Measurements from ENCODE around the gene AJAP1. TPM values are rescaled to one million over a fixed set of nuclear protein-coding genes. Genes with fewer than 3 reads are reported as not detected.
A peak's percentile ranks its signal among the peaks of the same experiment; 100 is the strongest.

AJAP1 gene
- total and polyA plus RNA-seq, 2 experiments from 2014 or later, result 0.13 to 0.64 TPM

DNA sequence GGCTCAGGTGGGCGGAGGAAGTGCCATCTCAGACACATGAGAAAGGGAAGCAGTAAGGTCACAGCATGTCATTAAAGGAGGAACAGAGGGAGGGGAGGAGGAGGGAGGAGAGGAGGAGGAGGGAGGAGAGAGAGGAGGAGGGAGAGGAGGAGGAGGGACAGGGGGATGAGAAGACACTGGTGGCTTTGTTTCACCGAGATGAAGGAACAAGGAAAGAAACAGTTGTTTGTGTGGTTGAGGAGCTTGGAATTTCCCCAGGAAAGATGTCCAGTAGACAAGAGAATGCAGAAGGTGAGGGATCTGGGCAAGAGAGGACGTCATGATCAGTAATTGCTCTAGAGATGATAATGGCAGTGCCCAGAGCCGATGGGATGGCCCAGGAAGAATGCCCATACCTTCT is 97.7 kb downstream of the AJAP1 start:
- Histone ChIP-seq H3K4me3 (no peak overlapping the region), H3K79me2 (no peaks in the 10 kb centered on the region), H3K9me2 (replicated peaks; ENCODE audit: insufficient read depth) (no peaks in the 10 kb centered on the region), H3K4me2 (no peak overlapping the region), H4K20me1 (ENCODE audit: insufficient read depth, poor library complexity, severe bottlenecking) (no peaks in the 10 kb centered on the region), H3K27me3 (no peaks in the 10 kb centered on the region), H3K9me3 (ENCODE audit: low read depth) (no peaks in the 10 kb centered on the region), H3K36me3 (replicated peaks; ENCODE audit: insufficient read depth, low read depth) (no peaks in the 10 kb centered on the region), H2AFZ (no peak overlapping the region), H3K27ac (no peak overlapping the region), H3K4me1 (ENCODE audit: insufficient read depth) (no peaks in the 10 kb centered on the region)
- 74% methylated on average over 4 of the region's 4 CpGs for WGBS (ENCODE audit: low lambda C conversion rate, missing lambda C conversion rate)
- TF ChIP-seq, protein P1, sequence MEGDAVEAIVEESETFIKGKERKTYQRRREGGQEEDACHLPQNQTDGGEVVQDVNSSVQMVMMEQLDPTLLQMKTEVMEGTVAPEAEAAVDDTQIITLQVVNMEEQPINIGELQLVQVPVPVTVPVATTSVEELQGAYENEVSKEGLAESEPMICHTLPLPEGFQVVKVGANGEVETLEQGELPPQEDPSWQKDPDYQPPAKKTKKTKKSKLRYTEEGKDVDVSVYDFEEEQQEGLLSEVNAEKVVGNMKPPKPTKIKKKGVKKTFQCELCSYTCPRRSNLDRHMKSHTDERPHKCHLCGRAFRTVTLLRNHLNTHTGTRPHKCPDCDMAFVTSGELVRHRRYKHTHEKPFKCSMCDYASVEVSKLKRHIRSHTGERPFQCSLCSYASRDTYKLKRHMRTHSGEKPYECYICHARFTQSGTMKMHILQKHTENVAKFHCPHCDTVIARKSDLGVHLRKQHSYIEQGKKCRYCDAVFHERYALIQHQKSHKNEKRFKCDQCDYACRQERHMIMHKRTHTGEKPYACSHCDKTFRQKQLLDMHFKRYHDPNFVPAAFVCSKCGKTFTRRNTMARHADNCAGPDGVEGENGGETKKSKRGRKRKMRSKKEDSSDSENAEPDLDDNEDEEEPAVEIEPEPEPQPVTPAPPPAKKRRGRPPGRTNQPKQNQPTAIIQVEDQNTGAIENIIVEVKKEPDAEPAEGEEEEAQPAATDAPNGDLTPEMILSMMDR (IDR thresholded peaks at IDR 0.05; ENCODE audit: poor library complexity), result no peak
- TF ChIP-seq EZH2phosphoT487 (IDR thresholded peaks at IDR 0.05; ENCODE audit: low read depth, severe bottlenecking, unreplicated experiment) (no peak), EZH2 (IDR thresholded peaks at IDR 0.05; ENCODE audit: borderline replicate concordance) (no peak)
- no peak for DNase-seq (ENCODE audit: low spot score)

- Histone ChIP-seq H3K4me1 (ENCODE audit: insufficient read depth) (no peaks in the 10 kb centered on the region), H3K9me3 (ENCODE audit: low read depth) (no peaks in the 10 kb centered on the region), H3K27ac (no peak overlapping the region), H3K36me3 (replicated peaks; ENCODE audit: insufficient read depth, low read depth) (no peaks in the 10 kb centered on the region), H3K27me3 (no peaks in the 10 kb centered on the region), H3K9me2 (replicated peaks; ENCODE audit: insufficient read depth) (no peaks in the 10 kb centered on the region), H3K79me2 (no peaks in the 10 kb centered on the region), H3K4me3 (no peak overlapping the region), H4K20me1 (ENCODE audit: insufficient read depth, poor library complexity, severe bottlenecking) (no peaks in the 10 kb centered on the region), H2AFZ (no peak overlapping the region), H3K4me2 (no peak overlapping the region)
- no peak for TF ChIP-seq EZH2phosphoT487 (IDR thresholded peaks at IDR 0.05; ENCODE audit: low read depth, severe bottlenecking, unreplicated experiment)
- no peak for TF ChIP-seq EZH2 (IDR thresholded peaks at IDR 0.05; ENCODE audit: borderline replicate concordance)
- TF ChIP-seq, protein P1 (IDR thresholded peaks at IDR 0.05; ENCODE audit: poor library complexity), result no peak
- 54% methylated on average over 2 of the region's 2 CpGs for WGBS (ENCODE audit: low lambda C conversion rate, missing lambda C conversion rate)
- DNase-seq (ENCODE audit: low spot score), result no peak
Observed at GRCh38 chr1:4754816-4755215, 100.4 kb downstream of the AJAP1 start.

DNA sequence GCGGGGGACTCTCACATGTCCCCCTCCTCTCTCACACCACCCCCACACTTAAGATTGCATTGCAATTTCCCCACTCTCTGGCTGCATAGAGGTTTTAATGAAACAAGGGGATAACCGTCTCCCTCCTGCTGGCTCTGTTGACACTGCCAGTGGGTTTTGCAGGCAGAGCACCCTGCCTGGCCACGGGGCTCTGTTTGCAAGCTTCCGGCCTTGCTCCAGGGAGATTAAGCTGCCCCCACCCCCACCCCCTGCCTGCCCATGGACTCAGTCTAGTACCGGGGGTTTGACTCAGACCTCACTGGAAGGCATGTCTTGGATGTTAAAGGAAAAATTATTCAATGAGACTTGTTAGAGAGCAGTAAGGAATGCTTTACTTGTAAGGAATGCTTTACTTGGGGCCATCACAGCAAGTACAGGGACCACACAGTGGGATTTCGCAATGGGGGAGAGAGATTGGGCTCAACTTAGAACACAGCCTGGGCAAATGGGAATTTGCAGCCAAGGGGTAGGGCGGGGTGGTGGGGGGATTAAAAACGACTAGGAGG is 101.0 kb downstream of the AJAP1 start:
- Histone ChIP-seq H3K9me2 (replicated peaks; ENCODE audit: insufficient read depth) (no peaks in the 10 kb centered on the region), H3K36me3 (replicated peaks; ENCODE audit: insufficient read depth, low read depth) (no peaks in the 10 kb centered on the region), H4K20me1 (ENCODE audit: insufficient read depth, poor library complexity, severe bottlenecking) (no peaks in the 10 kb centered on the region), H3K4me3 (no peak overlapping the region), H2AFZ (no peak overlapping the region), H3K27me3 (no peaks in the 10 kb centered on the region), H3K4me1 (ENCODE audit: insufficient read depth) (no peaks in the 10 kb centered on the region), H3K27ac (no peak overlapping the region), H3K79me2 (no peaks in the 10 kb centered on the region), H3K4me2 (no peak overlapping the region), H3K9me3 (ENCODE audit: low read depth) (no peaks in the 10 kb centered on the region)
- peak; percentile 17 for DNase-seq (ENCODE audit: low spot score)
- TF ChIP-seq, protein P1 (IDR thresholded peaks at IDR 0.05; ENCODE audit: poor library complexity), result no peak
- 15% methylated on average over 8 of the region's 8 CpGs for WGBS (ENCODE audit: low lambda C conversion rate, missing lambda C conversion rate)
